OCI-LY7 (cell line): ENCODE measurements around the gene MN1. TPM values are rescaled to one million over a fixed set of nuclear protein-coding genes. Genes with fewer than 3 reads are reported as not detected.

Experiments used
- BruUV-seq: library from RNA; stranded (reverse); fragments of 400-500 nt; replicated peaks from 2 replicates; lab custom pipeline; 2021; lab: Mats Ljungman, UMichigan
- CTCF ChIA-PET: fragments of 300-600 bp; sonication (Branson Sonifier 250); formaldehyde crosslinking; loops from one replicate; lab custom pipeline; 2022; ENCODE audit warnings: antibody characterized with exemption; ENCODE audit not compliant: unreplicated experiment; lab: Charles Lee
- POLR2A ChIA-PET: fragments of 300-600 bp; sonication (Branson Sonifier 250); formaldehyde crosslinking; loops from one replicate; lab custom pipeline; 2022; ENCODE audit warnings: antibody characterized with exemption; lab: Charles Lee
- DNase-seq: peaks from one replicate; pipeline ENCODE4 v3.0.0-alpha.2; 2015; ENCODE audit warnings: low spot score
- H2AFZ ChIP-seq: fragments of 200-600 bp; sonication (generic), shearing (Covaris generic); 2 replicates; pipeline ENCODE4 v1.6.1; 2014; ENCODE audit warnings: mild to moderate bottlenecking, antibody characterized with exemption, low read length, moderate library complexity
- H3K27ac ChIP-seq: fragments of 200-600 bp; sonication (generic); 2 replicates; pipeline ENCODE4 v1.5.1; 2014; ENCODE audit warnings: mixed run types, low read depth, mild to moderate bottlenecking, moderate library complexity, low read length, inconsistent platforms; ENCODE audit not compliant: poor library complexity, severe bottlenecking
- H3K36me3 ChIP-seq: fragments of 200-600 bp; sonication (generic); 2 replicates; pipeline ENCODE4 v1.6.1; 2014; ENCODE audit warnings: mild to moderate bottlenecking, antibody characterized with exemption, low read length, moderate library complexity, mixed read lengths; ENCODE audit not compliant: insufficient read depth
- H3K4me1 ChIP-seq: fragments of 200-600 bp; sonication (generic); 2 replicates; pipeline ENCODE4 v1.5.1; 2014; ENCODE audit warnings: mild to moderate bottlenecking, low read length; ENCODE audit not compliant: insufficient read depth, poor library complexity, severe bottlenecking
- H3K4me2 ChIP-seq: fragments of 200-600 bp; sonication (generic); 2 replicates; pipeline ENCODE4 v1.6.1; 2014; ENCODE audit warnings: mild to moderate bottlenecking, low read length
- H3K4me3 ChIP-seq: fragments of 200-600 bp; sonication (generic); 2 replicates; pipeline ENCODE4 v1.5.1; 2014; ENCODE audit warnings: mild to moderate bottlenecking, low read depth, low read length; ENCODE audit not compliant: poor library complexity, severe bottlenecking
- H3K79me2 ChIP-seq: fragments of 200-600 bp; sonication (generic); 2 replicates; pipeline ENCODE4 v1.6.1; 2016; ENCODE audit warnings: low read depth, mild to moderate bottlenecking, low read length, moderate library complexity, mixed read lengths; ENCODE audit not compliant: insufficient read depth
- H3K9me2 ChIP-seq: fragments of 200-600 bp; sonication (generic); 2 replicates; pipeline ENCODE4 v1.6.1; 2016; ENCODE audit warnings: mild to moderate bottlenecking, low read length, mixed read lengths; ENCODE audit not compliant: insufficient read depth
- H3K9me3 ChIP-seq: fragments of 200-600 bp; sonication (generic); 2 replicates; pipeline ENCODE4 v1.6.1; 2014; ENCODE audit warnings: mild to moderate bottlenecking, mixed run types, low read length, mixed read lengths
- H4K20me1 ChIP-seq: fragments of 200-600 bp; sonication (generic); 2 replicates; pipeline ENCODE4 v1.6.1; 2014; ENCODE audit warnings: mild to moderate bottlenecking, antibody characterized with exemption, low read length, moderate library complexity, mixed read lengths; ENCODE audit not compliant: insufficient read depth
- CTCF ChIP-seq: fragments of 200-600 bp; sonication (generic); conservative IDR thresholded peaks from 2 replicates; pipeline ENCODE4 v1.5.1; 2014; ENCODE audit warnings: mild to moderate bottlenecking, antibody characterized with exemption, low read length, moderate library complexity, mixed read lengths
- EZH2phosphoT487 ChIP-seq: fragments of 200-600 bp; sonication (generic); IDR thresholded peaks from 2 replicates; pipeline ENCODE4 v1.6.1; 2018; ENCODE audit warnings: low read depth, borderline replicate concordance, mild to moderate bottlenecking, mixed run types, antibody characterized with exemption, low read length, moderate library complexity, mixed read lengths
- intact Hi-C: fragments of 100-400 bp; cut with micrococcal nuclease; formaldehyde crosslinking; loops from one replicate; pipeline ENCODE4 v1.10.0; 2022; ENCODE audit not compliant: unreplicated experiment
- total RNA-seq, 2 experiments: library from RNA; depleted of rRNA in 1 of 2; stranded (reverse); fragments of >200 nt in 1 of 2; shearing (Covaris generic) in 1 of 2; gene quantifications; 2 replicates each; pipeline ENCODE4 v1.2.3, GENCODE V29; 2014 to 2022

MN1 gene
- total RNA-seq, 2 experiments from 2014 or later, result 0.47 TPM; not detected in 1

- no peak for DNase-seq
- Histone ChIP-seq H3K4me1 (no peaks in the 10 kb centered on the region), H3K79me2 (no peaks in the 10 kb centered on the region), H3K27ac (no peak overlapping the region), H3K9me2 (no peaks in the 10 kb centered on the region), H2AFZ (no peak overlapping the region), H3K4me2 (no peak overlapping the region), H4K20me1 (no peaks in the 10 kb centered on the region), H3K9me3 (no peaks in the 10 kb centered on the region), H3K36me3 (no peaks in the 10 kb centered on the region), H3K4me3 (no peak overlapping the region)
- no TSS peak for BruUV-seq
- intact Hi-C loops, result no loop called here
- CTCF ChIA-PET, result no interaction called here
- POLR2A ChIA-PET, result no interaction called here
- TF ChIP-seq CTCF (no peak), EZH2phosphoT487 (no peak)
Observed at GRCh38 chr22:27800250-27801201, 1.0 kb downstream of the MN1 start.

- H3K4me2 ChIP-seq, result no peak overlapping the region
- H3K27ac ChIP-seq, result no peak overlapping the region
- ChIA-PET POLR2A (no interaction called here), CTCF (no interaction called here)
- no peak overlapping the region for H2AFZ ChIP-seq
- H3K9me2 ChIP-seq, result no peaks in the 10 kb centered on the region
- no peak for DNase-seq
- no peak overlapping the region for H3K4me3 ChIP-seq
- H3K9me3 ChIP-seq, result no peaks in the 10 kb centered on the region
- TF ChIP-seq EZH2phosphoT487 (no peak), CTCF (no peak)
- H3K4me1 ChIP-seq, result no peaks in the 10 kb centered on the region
- no peaks in the 10 kb centered on the region for H3K79me2 ChIP-seq
- H4K20me1 ChIP-seq, result no peaks in the 10 kb centered on the region
- intact Hi-C loops, result loop anchor here (10.0 kb wide), 1 partner anchor 395 kb away; no protein-coding TSS in a partner anchor
- BruUV-seq, result no TSS peak
- no peaks in the 10 kb centered on the region for H3K36me3 ChIP-seq
Observed at GRCh38 chr22:27799827-27800249, 1.7 kb downstream of the MN1 start.
